Fibroblast of the aortic adventitia (primary cell): ENCODE data around the gene CLEC19A. TPM values are rescaled to one million over a fixed set of nuclear protein-coding genes. Genes with fewer than 3 reads are reported as not detected.

Source experiments
- DNase-seq: peaks from one replicate; pipeline ENCODE4 v3.0.0-alpha.2; 2010; ENCODE audit warnings: low read depth
- H3K4me3 ChIP-seq: 2 replicates; pipeline ENCODE4 v1.5.1; 2011; ENCODE audit warnings: low read depth, mild to moderate bottlenecking, control low read depth, low read length, moderate library complexity
- CTCF ChIP-seq: IDR thresholded peaks from 2 replicates; pipeline ENCODE4 v1.5.1; 2011; ENCODE audit warnings: mild to moderate bottlenecking, low read length, control low read depth, inconsistent platforms; ENCODE audit not compliant: insufficient read depth
- total RNA-seq: library from RNA; depleted of rRNA; stranded (reverse); fragments of >200 nt; gene quantifications from 2 replicates; pipeline ENCODE4 v1.2.3, GENCODE V29; 2012; ENCODE audit warnings: low replicate concordance

The CLEC19A gene
- total RNA-seq, 1 donor: not detected

GRCh38 chr16:19241512-19241911, 44.0 kb upstream of the CLEC19A start:
- no peak for DNase-seq
- no peak for TF ChIP-seq CTCF
- H3K4me3 ChIP-seq: no peak overlapping the region

DNA sequence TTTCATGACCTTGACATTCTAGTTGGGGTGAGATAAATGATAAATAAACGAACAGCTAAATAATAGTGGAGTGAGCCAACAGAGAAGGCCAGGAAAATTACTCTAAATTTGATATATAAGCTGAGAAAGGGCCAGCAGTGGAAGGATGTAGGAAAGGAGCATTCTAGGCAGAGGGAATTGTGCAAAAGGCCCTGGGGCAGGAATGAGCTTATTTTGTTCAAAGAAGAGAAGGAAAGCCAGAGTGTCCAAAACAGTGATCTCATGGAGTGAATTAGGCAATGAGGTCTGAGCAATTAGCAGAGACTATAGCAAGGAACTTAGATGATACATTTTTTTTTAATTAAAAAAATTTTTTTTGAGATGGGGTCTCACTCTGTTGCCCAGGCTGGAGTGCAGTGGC, 43.3 kb upstream of the CLEC19A start:
- TF ChIP-seq CTCF: no peak
- H3K4me3 ChIP-seq: no peak overlapping the region
- DNase-seq: no peak

DNA sequence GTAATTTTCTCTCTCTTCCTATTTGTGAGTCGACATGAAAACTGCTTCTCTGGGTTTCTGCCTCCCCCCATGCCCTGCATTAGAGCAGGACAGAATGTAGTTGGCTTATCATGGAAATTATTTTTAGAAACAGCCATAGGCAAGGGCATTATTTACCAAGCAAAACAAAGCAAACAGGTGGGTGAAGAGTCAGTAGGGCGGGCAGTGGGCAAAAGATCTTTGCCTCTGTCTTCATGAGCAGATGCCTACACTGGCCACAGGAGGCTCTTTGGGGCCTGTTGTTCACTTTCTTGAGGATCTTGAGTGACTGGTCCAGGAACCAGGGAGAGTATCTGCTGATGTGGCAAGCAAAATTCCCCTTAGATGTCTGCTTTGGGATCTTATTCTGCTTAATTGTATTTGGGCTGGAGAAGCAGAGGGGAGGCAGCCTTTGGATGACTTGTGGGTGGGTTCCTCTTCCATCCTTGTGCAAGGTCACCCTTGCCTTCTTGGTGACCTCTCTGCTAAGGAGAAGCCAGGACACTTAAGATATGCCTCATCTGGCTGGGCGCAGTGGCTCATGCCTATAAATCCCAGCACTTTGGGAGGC, 42.5 kb upstream of the CLEC19A start:
- TF ChIP-seq CTCF: no peak
- no peak for DNase-seq
- H3K4me3 ChIP-seq: no peak overlapping the region

- H3K4me3 ChIP-seq: no peak overlapping the region
- no peak for DNase-seq
- no peak for TF ChIP-seq CTCF
Measured at GRCh38 chr16:19245326-19245925, 40.1 kb upstream of the CLEC19A start.

DNA sequence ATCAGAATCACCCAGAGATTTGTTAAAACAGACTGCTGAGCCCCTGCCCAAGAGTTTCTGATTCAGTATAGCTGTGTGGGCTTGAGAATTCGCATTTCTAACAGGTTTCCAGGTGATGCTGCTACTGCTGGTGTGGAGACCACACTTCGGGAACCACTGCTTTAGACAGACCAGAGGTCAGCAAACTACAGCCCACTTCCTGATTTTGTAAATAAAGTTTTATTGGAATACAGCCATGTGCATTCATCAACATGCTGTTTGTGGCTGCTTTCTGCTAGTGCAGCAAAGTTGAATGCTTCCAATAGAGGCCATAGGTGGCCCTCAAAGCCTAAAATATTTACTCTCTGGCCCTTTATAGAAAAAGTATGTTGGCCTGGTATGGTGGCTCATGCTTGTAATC, 32.6 kb upstream of the CLEC19A start:
- no peak overlapping the region for H3K4me3 ChIP-seq
- TF ChIP-seq CTCF: no peak
- DNase-seq: no peak

GRCh38 chr16:19254611-19255010, 30.9 kb upstream of the CLEC19A start:
- no peak for TF ChIP-seq CTCF
- H3K4me3 ChIP-seq: no peak overlapping the region
- no peak for DNase-seq
